ENCODE data around the gene GABRD.

The GABRD gene

GRCh38 chr1:2023187-2023586, 4.0 kb downstream of the GABRD start:
- peaks cover 9% of the 10 kb centered on the region for H3K27me3 ChIP-seq (ENCODE audit: control insufficient read depth, insufficient read depth, low read length)

GRCh38 chr1:2024451-2024850, 5.3 kb downstream of the GABRD start:
- Histone ChIP-seq H3K4me3 (ENCODE audit: low read depth, low read length) (no peak overlapping the region), H3K9ac (ENCODE audit: low read depth, low read length) (no peak overlapping the region), H3K9me3 (ENCODE audit: control insufficient read depth, insufficient read depth, low read length) (no peaks in the 10 kb centered on the region), H3K36me3 (ENCODE audit: control insufficient read depth, insufficient read depth, low read length) (no peaks in the 10 kb centered on the region), H3K4me1 (ENCODE audit: control insufficient read depth, insufficient read depth, low read length) (no peaks in the 10 kb centered on the region), H3K27me3 (ENCODE audit: control insufficient read depth, insufficient read depth, low read length) (peaks cover 9% of the 10 kb centered on the region)

More at GRCh38 chr1:2023187-2023586, 4.0 kb downstream of the GABRD start:
- H3K9me3 ChIP-seq (ENCODE audit: control insufficient read depth, insufficient read depth, low read length), result no peaks in the 10 kb centered on the region
- no peaks in the 10 kb centered on the region for H3K4me1 ChIP-seq (ENCODE audit: control insufficient read depth, insufficient read depth, low read length)
- no peaks in the 10 kb centered on the region for H3K36me3 ChIP-seq (ENCODE audit: control insufficient read depth, insufficient read depth, low read length)
- no peak overlapping the region for H3K9ac ChIP-seq (ENCODE audit: low read depth, low read length)
- H3K4me3 ChIP-seq (ENCODE audit: low read depth, low read length), result no peak overlapping the region

- Histone ChIP-seq H3K4me3 (ENCODE audit: low read depth, low read length) (no peak overlapping the region), H3K36me3 (ENCODE audit: control insufficient read depth, insufficient read depth, low read length) (no peaks in the 10 kb centered on the region), H3K9me3 (ENCODE audit: control insufficient read depth, insufficient read depth, low read length) (no peaks in the 10 kb centered on the region), H3K4me1 (ENCODE audit: control insufficient read depth, insufficient read depth, low read length) (no peaks in the 10 kb centered on the region), H3K9ac (ENCODE audit: low read depth, low read length) (no peak overlapping the region), H3K27me3 (ENCODE audit: control insufficient read depth, insufficient read depth, low read length) (peaks cover 7% of the 10 kb centered on the region)
Measured at GRCh38 chr1:2024887-2025286, 5.7 kb downstream of the GABRD start.

GRCh38 chr1:2025491-2025981, 6.4 kb downstream of the GABRD start:
- Histone ChIP-seq H3K27me3 (ENCODE audit: control insufficient read depth, insufficient read depth, low read length) (peaks cover under 1% of the 10 kb centered on the region), H3K9ac (ENCODE audit: low read depth, low read length) (no peak overlapping the region), H3K4me1 (ENCODE audit: control insufficient read depth, insufficient read depth, low read length) (no peaks in the 10 kb centered on the region), H3K9me3 (ENCODE audit: control insufficient read depth, insufficient read depth, low read length) (no peaks in the 10 kb centered on the region), H3K4me3 (ENCODE audit: low read depth, low read length) (no peak overlapping the region), H3K36me3 (ENCODE audit: control insufficient read depth, insufficient read depth, low read length) (no peaks in the 10 kb centered on the region)

- H3K4me1 ChIP-seq (ENCODE audit: control insufficient read depth, insufficient read depth, low read length), result no peaks in the 10 kb centered on the region
- no peak overlapping the region for H3K4me3 ChIP-seq (ENCODE audit: low read depth, low read length)
- no peaks in the 10 kb centered on the region for H3K36me3 ChIP-seq (ENCODE audit: control insufficient read depth, insufficient read depth, low read length)
- H3K9me3 ChIP-seq (ENCODE audit: control insufficient read depth, insufficient read depth, low read length), result no peaks in the 10 kb centered on the region
- no peak overlapping the region for H3K9ac ChIP-seq (ENCODE audit: low read depth, low read length)
- H3K27me3 ChIP-seq (ENCODE audit: control insufficient read depth, insufficient read depth, low read length), result no peaks in the 10 kb centered on the region
Measured at GRCh38 chr1:2027961-2028583, 8.9 kb downstream of the GABRD start.

DNA sequence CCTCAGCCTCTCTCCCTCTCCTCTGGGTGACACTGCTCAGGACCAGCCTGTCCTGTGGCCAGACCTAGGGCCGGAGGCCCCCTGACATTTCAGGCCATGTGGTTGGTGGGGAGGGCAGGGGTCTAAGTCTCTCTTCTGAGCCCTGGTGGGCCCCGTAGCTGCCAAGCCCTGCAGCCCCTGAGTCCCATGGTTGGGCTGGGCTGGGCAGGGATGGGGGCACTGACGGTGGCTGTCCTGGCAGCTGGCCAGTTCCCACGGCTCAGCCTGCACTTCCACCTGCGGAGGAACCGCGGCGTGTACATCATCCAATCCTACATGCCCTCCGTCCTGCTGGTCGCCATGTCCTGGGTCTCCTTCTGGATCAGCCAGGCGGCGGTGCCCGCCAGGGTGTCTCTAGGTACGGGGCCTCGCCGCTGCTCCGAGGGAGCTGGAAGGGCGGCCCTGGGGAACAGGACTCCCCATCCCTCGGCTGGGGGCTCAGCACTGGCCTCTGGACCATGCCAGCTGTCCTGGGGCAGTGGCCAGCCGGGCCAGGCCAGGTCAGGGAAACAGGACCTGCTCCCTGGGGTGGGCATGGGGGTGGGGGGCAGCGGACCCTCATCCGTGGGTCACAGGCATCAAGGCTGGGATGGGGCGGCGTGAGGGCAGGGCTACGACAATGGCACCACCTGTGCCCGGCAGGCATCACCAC, 9.9 kb downstream of the GABRD start:
- no peaks in the 10 kb centered on the region for H3K36me3 ChIP-seq (ENCODE audit: control insufficient read depth, insufficient read depth, low read length)
- H3K9me3 ChIP-seq (ENCODE audit: control insufficient read depth, insufficient read depth, low read length), result no peaks in the 10 kb centered on the region
- H3K9ac ChIP-seq (ENCODE audit: low read depth, low read length), result no peak overlapping the region
- H3K27me3 ChIP-seq (ENCODE audit: control insufficient read depth, insufficient read depth, low read length), result no peaks in the 10 kb centered on the region
- no peaks in the 10 kb centered on the region for H3K4me1 ChIP-seq (ENCODE audit: control insufficient read depth, insufficient read depth, low read length)
- no peak overlapping the region for H3K4me3 ChIP-seq (ENCODE audit: low read depth, low read length)

DNA sequence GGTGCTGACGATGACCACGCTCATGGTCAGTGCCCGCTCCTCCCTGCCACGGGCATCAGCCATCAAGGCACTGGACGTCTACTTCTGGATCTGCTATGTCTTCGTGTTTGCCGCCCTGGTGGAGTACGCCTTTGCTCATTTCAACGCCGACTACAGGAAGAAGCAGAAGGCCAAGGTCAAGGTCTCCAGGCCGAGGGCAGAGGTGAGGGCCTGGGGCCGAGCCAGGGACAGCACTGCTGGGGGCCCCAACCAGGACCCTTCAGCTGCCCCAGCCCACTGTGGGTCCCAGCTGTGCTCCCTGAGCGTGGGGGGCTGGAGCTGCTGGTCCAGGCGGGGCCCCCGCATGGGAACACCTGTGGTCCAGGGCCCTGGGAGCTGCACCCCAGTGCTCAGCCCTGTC, 10.4 kb downstream of the GABRD start:
- no peaks in the 10 kb centered on the region for H3K27me3 ChIP-seq (ENCODE audit: control insufficient read depth, insufficient read depth, low read length)
- no peaks in the 10 kb centered on the region for H3K36me3 ChIP-seq (ENCODE audit: control insufficient read depth, insufficient read depth, low read length)
- H3K9ac ChIP-seq (ENCODE audit: low read depth, low read length), result no peak overlapping the region
- H3K9me3 ChIP-seq (ENCODE audit: control insufficient read depth, insufficient read depth, low read length), result no peaks in the 10 kb centered on the region
- H3K4me3 ChIP-seq (ENCODE audit: low read depth, low read length), result no peak overlapping the region
- H3K4me1 ChIP-seq (ENCODE audit: control insufficient read depth, insufficient read depth, low read length), result no peaks in the 10 kb centered on the region

DNA sequence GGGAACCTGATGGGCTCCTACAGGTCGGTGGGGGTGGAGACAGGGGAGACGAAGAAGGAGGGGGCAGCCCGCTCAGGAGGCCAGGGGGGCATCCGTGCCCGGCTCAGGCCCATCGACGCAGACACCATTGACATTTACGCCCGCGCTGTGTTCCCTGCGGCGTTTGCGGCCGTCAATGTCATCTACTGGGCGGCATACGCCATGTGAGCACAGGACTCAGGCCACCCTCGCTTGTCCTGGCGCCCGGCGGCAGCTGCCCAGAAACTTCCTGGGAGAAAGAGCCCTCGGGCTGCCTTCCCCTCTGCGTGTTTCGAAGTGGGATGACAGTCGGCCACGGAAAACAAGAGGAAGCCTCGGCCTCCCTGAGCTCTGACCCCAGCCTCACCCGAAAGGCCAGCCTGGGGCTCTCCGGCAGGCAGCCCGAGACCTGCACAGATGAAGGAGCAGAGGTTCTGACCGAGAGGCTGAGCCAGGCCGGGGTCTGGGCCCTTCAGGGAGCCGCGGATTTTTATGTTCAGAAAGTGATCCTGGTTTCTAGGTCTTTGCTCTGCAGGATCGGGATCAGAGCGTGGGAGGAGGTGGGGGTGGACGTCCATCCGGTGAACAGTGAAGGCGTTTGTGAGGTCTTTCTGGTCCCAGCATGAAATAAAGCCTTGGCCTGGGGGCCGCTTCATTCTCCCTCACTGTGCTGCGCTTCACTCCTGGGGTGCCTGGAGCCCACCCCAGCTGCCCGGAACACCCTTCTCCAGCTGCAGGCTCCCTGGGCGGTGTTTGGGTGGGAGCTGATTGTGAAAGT, 11.1 kb downstream of the GABRD start:
- Histone ChIP-seq H3K4me3 (ENCODE audit: low read depth, low read length) (no peak overlapping the region), H3K9me3 (ENCODE audit: control insufficient read depth, insufficient read depth, low read length) (no peaks in the 10 kb centered on the region), H3K36me3 (ENCODE audit: control insufficient read depth, insufficient read depth, low read length) (no peaks in the 10 kb centered on the region), H3K9ac (ENCODE audit: low read depth, low read length) (no peak overlapping the region), H3K27me3 (ENCODE audit: control insufficient read depth, insufficient read depth, low read length) (no peaks in the 10 kb centered on the region), H3K4me1 (ENCODE audit: control insufficient read depth, insufficient read depth, low read length) (no peaks in the 10 kb centered on the region)

GRCh38 chr1:2031546-2032540, 12.7 kb downstream of the GABRD start:
- Histone ChIP-seq H3K4me3 (ENCODE audit: low read depth, low read length) (no peak overlapping the region), H3K27me3 (ENCODE audit: control insufficient read depth, insufficient read depth, low read length) (no peaks in the 10 kb centered on the region), H3K9ac (ENCODE audit: low read depth, low read length) (no peak overlapping the region), H3K9me3 (ENCODE audit: control insufficient read depth, insufficient read depth, low read length) (no peaks in the 10 kb centered on the region), H3K4me1 (ENCODE audit: control insufficient read depth, insufficient read depth, low read length) (no peaks in the 10 kb centered on the region), H3K36me3 (ENCODE audit: control insufficient read depth, insufficient read depth, low read length) (no peaks in the 10 kb centered on the region)

- Histone ChIP-seq H3K9me3 (ENCODE audit: control insufficient read depth, insufficient read depth, low read length) (no peaks in the 10 kb centered on the region), H3K36me3 (ENCODE audit: control insufficient read depth, insufficient read depth, low read length) (no peaks in the 10 kb centered on the region), H3K4me1 (ENCODE audit: control insufficient read depth, insufficient read depth, low read length) (no peaks in the 10 kb centered on the region), H3K27me3 (ENCODE audit: control insufficient read depth, insufficient read depth, low read length) (no peaks in the 10 kb centered on the region), H3K9ac (ENCODE audit: low read depth, low read length) (no peak overlapping the region), H3K4me3 (ENCODE audit: low read depth, low read length) (no peak overlapping the region)
Measured at GRCh38 chr1:2032737-2033136, 13.6 kb downstream of the GABRD start.

GRCh38 chr1:2033165-2033564, 14.0 kb downstream of the GABRD start:
- H3K27me3 ChIP-seq (ENCODE audit: control insufficient read depth, insufficient read depth, low read length), result no peaks in the 10 kb centered on the region
- no peak overlapping the region for H3K9ac ChIP-seq (ENCODE audit: low read depth, low read length)
- H3K36me3 ChIP-seq (ENCODE audit: control insufficient read depth, insufficient read depth, low read length), result no peaks in the 10 kb centered on the region
- no peaks in the 10 kb centered on the region for H3K9me3 ChIP-seq (ENCODE audit: control insufficient read depth, insufficient read depth, low read length)
- no peaks in the 10 kb centered on the region for H3K4me1 ChIP-seq (ENCODE audit: control insufficient read depth, insufficient read depth, low read length)
- no peak overlapping the region for H3K4me3 ChIP-seq (ENCODE audit: low read depth, low read length)

Data from iPS-15b (cell line).